ENCODE measurements around the gene MAP2.
"Not testable (repeated sequence)": the region's sequence is repeated elsewhere in the genome, so short reads cannot be mapped to it uniquely, and the experiment has no call there.

Gene MAP2

DNA sequence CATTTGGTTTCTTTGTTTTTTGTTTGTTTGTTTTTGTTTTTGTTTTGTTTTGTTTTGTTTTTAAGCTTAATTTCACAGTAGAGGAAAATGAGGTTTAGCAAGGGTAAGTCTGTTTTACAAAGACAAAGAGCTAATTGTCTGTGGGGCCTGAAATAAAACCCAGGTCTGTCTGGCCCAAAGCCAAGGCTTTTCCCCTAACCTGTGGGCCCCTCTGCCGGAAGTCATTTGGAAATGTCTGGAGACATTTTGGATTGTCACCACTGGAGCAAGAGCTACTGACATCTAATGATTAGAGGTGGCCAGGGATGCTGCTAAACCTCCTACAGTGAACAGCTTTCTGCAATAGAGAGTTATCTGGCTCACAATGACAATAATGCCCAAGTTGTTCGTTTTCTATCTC is 167.2 kb downstream of the MAP2 start:
- TF ChIP-seq, protein P1, sequence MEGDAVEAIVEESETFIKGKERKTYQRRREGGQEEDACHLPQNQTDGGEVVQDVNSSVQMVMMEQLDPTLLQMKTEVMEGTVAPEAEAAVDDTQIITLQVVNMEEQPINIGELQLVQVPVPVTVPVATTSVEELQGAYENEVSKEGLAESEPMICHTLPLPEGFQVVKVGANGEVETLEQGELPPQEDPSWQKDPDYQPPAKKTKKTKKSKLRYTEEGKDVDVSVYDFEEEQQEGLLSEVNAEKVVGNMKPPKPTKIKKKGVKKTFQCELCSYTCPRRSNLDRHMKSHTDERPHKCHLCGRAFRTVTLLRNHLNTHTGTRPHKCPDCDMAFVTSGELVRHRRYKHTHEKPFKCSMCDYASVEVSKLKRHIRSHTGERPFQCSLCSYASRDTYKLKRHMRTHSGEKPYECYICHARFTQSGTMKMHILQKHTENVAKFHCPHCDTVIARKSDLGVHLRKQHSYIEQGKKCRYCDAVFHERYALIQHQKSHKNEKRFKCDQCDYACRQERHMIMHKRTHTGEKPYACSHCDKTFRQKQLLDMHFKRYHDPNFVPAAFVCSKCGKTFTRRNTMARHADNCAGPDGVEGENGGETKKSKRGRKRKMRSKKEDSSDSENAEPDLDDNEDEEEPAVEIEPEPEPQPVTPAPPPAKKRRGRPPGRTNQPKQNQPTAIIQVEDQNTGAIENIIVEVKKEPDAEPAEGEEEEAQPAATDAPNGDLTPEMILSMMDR (conservative IDR thresholded peaks at IDR 0.05) = no peak
- no peak overlapping the region for H3K27ac ChIP-seq

GRCh38 chr2:209592106-209592505 is 168.3 kb downstream of the MAP2 start:
- TF ChIP-seq, protein P1 (conservative IDR thresholded peaks at IDR 0.05) = no peak
- H3K27ac ChIP-seq = no peak overlapping the region

DNA sequence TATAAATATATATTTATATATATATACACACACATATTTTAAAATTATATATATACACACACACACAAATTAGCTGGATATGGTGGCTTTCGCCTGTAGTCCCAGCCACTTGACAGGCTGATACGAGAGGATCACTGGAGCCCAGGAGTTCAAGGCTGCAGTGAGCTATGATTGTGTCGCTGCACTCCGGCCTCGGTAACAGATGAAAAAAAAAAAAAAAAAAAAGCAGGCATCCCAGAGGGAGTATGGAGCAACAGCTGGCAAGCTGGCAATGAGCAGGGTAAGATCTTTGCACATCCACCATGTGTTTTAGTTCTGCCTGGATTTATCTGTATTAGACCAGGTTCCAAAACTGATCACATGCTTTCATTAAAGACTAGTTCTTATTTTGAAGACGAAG is 170.1 kb downstream of the MAP2 start:
- H3K27ac ChIP-seq = no peak overlapping the region
- TF ChIP-seq, protein P1 (conservative IDR thresholded peaks at IDR 0.05) = no peak

DNA sequence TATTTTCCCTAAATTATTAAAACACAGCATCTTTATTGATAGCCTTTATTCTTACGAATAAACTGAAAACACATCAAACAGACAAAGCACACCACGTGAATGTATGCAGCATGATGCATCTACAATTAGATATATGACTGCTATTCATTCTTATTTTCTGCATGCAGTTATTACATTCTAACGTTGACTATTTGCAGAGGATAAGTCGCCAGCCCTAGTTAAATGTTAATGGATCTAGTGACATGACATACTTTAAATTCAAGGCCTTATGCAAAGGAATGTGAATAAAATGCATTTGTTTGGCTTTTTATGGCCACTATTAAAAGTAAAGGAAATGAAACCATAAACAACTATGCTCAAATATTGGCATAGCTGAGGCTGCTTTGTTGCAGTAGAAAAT is 172.4 kb downstream of the MAP2 start:
- TF ChIP-seq, protein P1 (conservative IDR thresholded peaks at IDR 0.05) = no peak
- H3K27ac ChIP-seq = peak overlapping the region; percentile 36

GRCh38 chr2:209598227-209598626 is 174.4 kb downstream of the MAP2 start:
- H3K27ac ChIP-seq = not testable (repeated sequence)

GRCh38 chr2:209600341-209601171 is 176.7 kb downstream of the MAP2 start:
- no peak overlapping the region for H3K27ac ChIP-seq
- TF ChIP-seq, protein P1 (conservative IDR thresholded peaks at IDR 0.05) = no peak

DNA sequence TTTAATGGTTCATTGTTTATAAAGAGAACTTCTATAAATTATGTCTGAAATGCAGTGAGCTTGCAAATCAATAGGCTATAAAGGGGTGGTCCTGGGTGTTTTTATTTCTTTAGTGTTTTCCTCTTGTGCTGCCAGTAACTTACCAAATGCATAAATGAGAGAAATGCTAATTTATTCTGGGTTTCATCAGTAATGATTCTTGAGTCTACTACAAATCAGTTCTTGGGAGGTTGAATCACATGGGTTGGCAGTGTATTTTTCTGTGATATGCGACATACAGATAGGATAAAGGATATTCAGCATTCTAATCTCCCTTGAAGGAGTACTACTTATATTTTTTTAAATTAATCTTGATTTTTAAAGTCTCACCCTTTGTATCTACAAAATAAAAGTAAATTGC is 177.7 kb downstream of the MAP2 start:
- H3K27ac ChIP-seq = no peak overlapping the region
- TF ChIP-seq, protein P1 (conservative IDR thresholded peaks at IDR 0.05) = no peak

- no peak overlapping the region for H3K27ac ChIP-seq
- TF ChIP-seq, protein P1 (conservative IDR thresholded peaks at IDR 0.05) = no peak
These were observed 178.4 kb downstream of the MAP2 start for GRCh38 chr2:209602259-209602658.
